AG08395 (cell line): ENCODE measurements around the gene APH1B.
"Not testable (repeated sequence)": the region's sequence is repeated elsewhere in the genome, so short reads cannot be mapped to it uniquely, and the experiment has no call there.

Source experiments
- DNase-seq: peaks from one replicate; pipeline ENCODE4 v3.0.0; 2012; ENCODE audit warnings: mixed read lengths, low spot score

The APH1B gene

GRCh38 chr15:63296195-63296594 lies 18.8 kb downstream of the APH1B start:
- no peak for DNase-seq

DNA sequence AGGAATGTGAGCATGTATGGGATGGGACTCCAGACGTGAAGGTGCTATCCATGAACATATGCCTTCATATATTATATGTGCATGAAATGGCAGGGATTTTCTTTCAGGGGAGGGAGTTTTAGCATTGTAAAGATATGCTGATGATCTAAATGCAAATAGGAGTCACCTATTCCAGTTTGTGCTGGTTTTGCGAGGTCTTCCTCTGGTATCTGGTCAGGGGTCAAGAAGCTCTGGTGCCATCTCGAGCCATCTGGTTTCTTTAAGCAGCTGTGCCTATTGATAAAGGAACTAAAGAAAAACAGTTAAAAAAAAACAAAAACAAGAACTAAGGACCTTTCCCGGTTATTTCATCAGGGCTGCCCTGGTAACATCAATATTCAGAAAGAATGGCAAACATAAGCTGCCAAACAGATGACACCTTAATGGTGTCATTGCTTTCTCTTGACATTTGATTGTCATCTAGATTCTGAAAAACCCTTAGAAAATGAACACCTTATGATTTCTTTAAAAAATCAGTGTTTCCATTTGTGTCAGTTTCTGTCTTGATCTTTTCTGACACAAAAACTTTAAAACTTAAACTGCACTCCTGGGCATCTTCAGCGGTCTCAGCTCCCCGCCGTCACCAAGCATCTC lies 22.7 kb downstream of the APH1B start:
- DNase-seq: no peak

- no peak for DNase-seq
Observed at GRCh38 chr15:63301088-63301487, 23.7 kb downstream of the APH1B start.

DNA sequence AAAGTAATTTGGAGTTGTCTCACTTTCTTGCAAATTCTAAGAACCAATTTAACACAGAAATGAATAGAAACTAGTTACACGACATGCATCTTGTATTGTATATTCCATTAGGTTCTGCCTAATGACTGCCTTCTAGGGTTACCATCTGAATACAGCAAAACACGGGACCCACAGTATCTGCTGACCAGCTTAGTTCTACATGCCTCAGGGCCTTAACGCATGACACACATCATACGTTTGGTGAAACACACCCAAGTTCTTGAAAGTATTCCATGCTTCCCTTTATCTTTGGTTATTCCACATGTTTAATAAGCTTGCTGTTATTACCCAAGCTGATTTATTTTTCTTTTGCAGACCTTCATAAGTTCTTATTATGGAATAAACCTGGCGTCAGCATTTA lies 27.9 kb downstream of the APH1B start:
- no peak for DNase-seq

- DNase-seq: no peak
Observed at GRCh38 chr15:63306492-63307073, 29.2 kb downstream of the APH1B start.

DNA sequence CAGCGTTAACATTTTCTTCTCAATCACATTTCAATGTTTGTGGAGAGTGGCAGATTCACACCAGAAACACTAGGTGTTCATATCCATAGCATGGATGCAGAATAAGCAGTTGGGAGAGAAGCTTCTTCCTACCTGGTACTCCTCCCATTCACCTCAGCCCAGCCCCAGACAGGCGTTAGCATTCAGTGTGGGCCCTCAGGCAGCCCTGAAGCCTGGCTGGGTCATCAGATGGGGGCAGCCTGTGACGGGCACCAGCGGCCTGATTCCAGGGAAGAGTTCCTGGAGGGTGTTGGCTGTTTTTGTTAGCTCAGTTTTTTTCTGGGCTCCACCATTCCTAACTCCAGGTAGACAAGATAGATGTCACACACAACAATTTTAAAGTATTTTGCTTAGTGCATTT lies 31.1 kb downstream of the APH1B start:
- no peak for DNase-seq

GRCh38 chr15:63308947-63309346 lies 31.5 kb downstream of the APH1B start:
- DNase-seq: no peak

GRCh38 chr15:63310646-63311045 lies 33.2 kb downstream of the APH1B start:
- DNase-seq: no peak

DNA sequence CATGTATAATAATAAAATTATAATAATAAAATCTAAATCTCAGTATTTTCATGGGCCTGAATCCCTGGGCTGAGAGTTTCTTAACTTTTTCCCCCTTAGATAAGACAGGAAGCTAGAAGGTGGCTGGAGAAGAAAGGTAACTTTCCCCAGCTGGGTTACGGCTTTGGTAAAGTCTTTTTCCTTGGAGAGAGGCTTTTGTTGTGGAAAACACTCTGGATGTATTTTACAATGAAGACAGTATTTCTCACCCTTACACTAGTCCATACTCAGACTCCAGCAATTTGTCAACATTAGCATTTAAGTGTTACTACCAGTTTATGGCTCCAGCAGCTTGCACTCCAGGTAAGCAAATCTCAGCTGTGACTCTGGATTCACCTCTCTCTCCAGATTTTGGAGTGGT lies 34.9 kb downstream of the APH1B start:
- DNase-seq: no peak

DNA sequence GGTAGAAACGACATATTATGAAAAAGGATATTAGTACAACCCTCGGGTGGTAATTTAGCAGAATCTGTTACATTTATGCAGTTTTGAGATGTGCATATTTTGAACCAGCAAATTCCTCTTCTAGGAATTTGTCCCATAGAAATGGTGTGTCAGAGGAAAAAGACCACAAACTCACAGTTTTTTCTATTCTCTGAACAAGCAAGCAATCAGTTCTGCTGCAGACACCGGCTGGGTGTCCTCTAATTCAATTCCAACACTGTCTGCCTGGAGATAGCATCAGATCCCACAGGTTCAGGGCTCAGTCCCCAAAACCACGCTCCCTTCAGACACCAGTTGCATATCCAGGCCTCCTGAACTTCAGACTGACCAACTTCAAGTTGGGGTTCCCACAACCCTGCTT lies 36.4 kb downstream of the APH1B start:
- DNase-seq: no peak

DNA sequence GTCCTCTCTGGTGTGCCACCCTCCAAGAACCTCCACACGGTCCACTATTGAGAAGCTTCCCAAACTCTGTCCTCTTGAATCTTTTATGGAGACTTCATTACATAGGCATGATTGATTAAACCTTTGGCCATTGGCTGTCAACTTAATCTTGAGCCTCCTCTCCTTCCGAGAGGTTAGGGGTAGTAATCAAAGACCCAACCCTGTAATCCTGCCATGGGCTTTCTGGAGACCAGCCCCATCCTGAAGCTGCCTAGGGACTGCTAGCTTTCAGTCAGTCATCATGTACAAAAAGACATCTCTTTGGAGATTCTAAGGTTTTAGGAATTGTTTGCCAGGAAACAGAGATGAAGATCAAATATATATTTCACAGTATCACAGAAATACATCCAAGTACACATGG lies 37.0 kb downstream of the APH1B start:
- no peak for DNase-seq

GRCh38 chr15:63318344-63318743 lies 40.9 kb downstream of the APH1B start:
- DNase-seq: no peak

- no peak for DNase-seq
Observed at GRCh38 chr15:63319065-63319464, 41.7 kb downstream of the APH1B start.

- not testable (repeated sequence) for DNase-seq
Observed at GRCh38 chr15:63320446-63320845, 43.0 kb downstream of the APH1B start.

DNA sequence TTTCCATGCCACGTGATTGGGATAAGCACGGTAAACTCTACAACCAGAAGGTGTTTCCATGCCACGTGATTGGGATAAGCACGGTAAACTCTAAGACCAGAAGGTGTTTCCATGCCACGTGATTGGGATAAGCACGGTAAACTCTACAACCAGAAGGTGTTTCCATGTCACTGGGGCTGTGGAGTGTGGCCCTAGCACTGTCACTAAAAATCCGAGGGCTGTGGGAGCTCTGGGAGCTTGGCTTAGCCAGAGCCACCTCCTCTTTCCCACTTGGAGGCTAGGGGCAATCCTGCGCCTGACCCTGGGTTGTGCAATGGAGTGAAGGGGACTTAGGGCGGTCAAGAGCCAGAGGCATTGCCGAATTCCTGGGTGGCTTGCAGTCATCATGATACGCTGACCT lies 43.6 kb downstream of the APH1B start:
- DNase-seq: not testable (repeated sequence)

- DNase-seq: no peak
Observed at GRCh38 chr15:63321462-63321861, 44.1 kb downstream of the APH1B start.

DNA sequence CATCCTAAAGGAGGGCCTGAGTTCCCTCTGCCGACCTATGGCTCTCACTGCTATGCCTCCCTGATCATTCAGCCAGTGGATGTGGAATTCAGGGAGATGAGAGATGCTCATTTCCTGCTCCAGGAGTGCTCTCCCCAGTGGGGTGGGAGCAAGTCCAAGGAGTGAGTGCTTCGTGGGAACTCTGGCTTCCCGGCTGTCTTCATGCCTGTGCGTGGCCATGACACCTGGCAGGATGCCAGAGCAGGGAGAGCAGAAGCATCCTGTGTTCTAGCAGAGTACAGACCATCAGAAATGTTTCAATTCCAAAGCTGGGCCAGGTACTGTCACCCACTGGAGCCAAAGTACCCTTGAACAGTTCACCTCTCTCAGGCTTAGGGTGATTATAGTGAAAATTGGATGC lies 45.1 kb downstream of the APH1B start:
- DNase-seq: peak; percentile 40

GRCh38 chr15:63323798-63324563 lies 46.6 kb downstream of the APH1B start:
- no peak for DNase-seq

- DNase-seq: no peak
Observed at GRCh38 chr15:63324770-63325169, 47.4 kb downstream of the APH1B start.

GRCh38 chr15:63327648-63328421 lies 50.4 kb downstream of the APH1B start:
- DNase-seq: no peak

DNA sequence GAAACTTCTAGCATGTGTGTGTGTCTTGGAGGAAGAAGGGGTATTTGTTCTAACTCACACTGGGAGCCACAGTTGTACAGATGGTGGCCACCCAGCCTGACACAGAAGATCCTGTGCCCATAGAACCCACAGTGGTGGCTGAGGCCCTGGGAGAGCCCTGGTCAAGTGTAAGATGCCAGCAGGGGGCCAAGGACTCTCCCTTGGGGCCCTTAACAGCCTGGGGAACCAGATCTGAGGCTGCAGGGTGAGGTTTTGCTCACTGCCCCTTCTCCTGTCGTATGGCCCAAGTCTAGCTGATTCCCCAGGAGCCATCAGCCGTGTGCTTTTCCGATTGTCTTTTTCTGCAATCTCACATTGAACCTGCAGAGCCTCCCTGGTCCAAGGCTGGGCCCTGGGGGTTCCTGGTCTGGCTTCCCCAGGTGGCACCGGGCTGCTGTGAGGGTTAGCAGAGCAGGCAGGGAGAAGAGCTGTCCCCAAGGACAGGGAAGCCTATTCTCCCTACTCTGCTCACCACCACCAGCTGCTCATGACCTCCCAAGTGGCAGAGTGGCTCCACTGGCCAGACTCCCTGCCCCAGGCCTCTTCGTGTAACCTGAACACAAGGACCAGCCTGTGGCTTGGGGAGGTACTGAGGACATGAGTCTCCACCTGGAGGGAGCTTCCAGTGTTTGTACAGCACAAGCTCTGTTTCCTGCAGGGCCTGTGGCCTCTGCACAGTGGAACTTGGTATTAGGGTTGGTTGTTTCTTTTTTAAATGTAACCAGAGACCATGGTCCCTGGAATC lies 52.4 kb downstream of the APH1B start:
- no peak for DNase-seq

DNA sequence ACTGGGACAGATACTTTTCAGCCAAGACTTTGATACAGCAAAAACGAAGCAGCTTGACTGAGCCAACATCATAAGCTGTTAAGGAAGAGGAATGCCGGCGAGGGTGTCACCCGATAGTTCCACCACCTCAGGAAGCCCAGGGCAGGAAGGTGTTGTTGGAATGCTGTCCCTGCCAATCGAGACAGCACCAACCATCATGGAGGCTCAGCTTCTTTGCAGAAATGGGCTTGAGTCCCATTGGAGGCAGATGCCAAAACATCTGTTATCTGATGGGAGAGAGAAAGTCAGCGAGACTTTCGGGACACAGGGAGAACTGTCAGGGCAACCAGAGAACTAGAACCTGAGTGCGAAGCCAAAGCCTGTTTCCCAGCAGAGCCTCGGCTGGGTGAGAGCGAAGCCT lies 53.5 kb downstream of the APH1B start:
- DNase-seq: no peak
